SK-N-SH treated with all-trans-retinoic acid at 6 μM for 48 hours (cell line): ENCODE data around the gene TRIM44.
A peak's percentile ranks its signal among the peaks of the same experiment; 100 is the strongest.

Source experiments
- ATAC-seq: fragments of 200-7000 bp; cut with Tn5 transposase; 3 replicates; pipeline ENCODE4 v1.9.1; 2020; ENCODE audit warnings: mild to moderate bottlenecking, moderate library complexity
- CREB5 ChIP-seq: fragments of 250-450 bp; sonication (Bioruptor Pico); IDR thresholded peaks from 2 replicates; pipeline ENCODE4 v1.5.1; 2020; ENCODE audit warnings: low read depth, mild to moderate bottlenecking, moderate library complexity
- CSDC2 ChIP-seq: fragments of 250-450 bp; sonication (Bioruptor Pico); IDR thresholded peaks from 2 replicates; pipeline ENCODE4 v1.5.0; 2020; ENCODE audit warnings: mild to moderate bottlenecking, moderate library complexity
- ESRRG ChIP-seq: fragments of 250-450 bp; sonication (Bioruptor Pico); IDR thresholded peaks from 2 replicates; pipeline ENCODE4 v1.6.1; 2021; ENCODE audit warnings: mild to moderate bottlenecking
- GLIS3 ChIP-seq: fragments of 250-450 bp; sonication (Bioruptor Pico); IDR thresholded peaks from 2 replicates; pipeline ENCODE4 v1.5.0; 2020; ENCODE audit warnings: mild to moderate bottlenecking, moderate library complexity
- ISL1 ChIP-seq: fragments of 250-450 bp; sonication (Bioruptor Pico); IDR thresholded peaks from 2 replicates; pipeline ENCODE4 v2.1.2; 2022; ENCODE audit warnings: mild to moderate bottlenecking, moderate library complexity
- POU6F1 ChIP-seq: fragments of 250-450 bp; sonication (Bioruptor Pico); IDR thresholded peaks from 2 replicates; pipeline ENCODE4 v1.8.0; 2021; ENCODE audit warnings: low read depth, mild to moderate bottlenecking, moderate library complexity, borderline replicate concordance
- PPARA ChIP-seq: fragments of 250-450 bp; sonication (Bioruptor Pico); IDR thresholded peaks from 2 replicates; pipeline ENCODE4 v1.5.0; 2020; ENCODE audit warnings: mild to moderate bottlenecking, borderline replicate concordance
- RARB ChIP-seq: fragments of 250-450 bp; sonication (Bioruptor Pico); IDR thresholded peaks from 2 replicates; pipeline ENCODE4 v1.8.0; 2021; ENCODE audit warnings: mild to moderate bottlenecking, moderate library complexity
- SNAI2 ChIP-seq: fragments of 250-450 bp; sonication (Bioruptor Pico); IDR thresholded peaks from 2 replicates; pipeline ENCODE4 v1.5.0; 2020; ENCODE audit warnings: mild to moderate bottlenecking, moderate library complexity
- TCF4 ChIP-seq: fragments of 250-450 bp; sonication (Bioruptor Pico); IDR thresholded peaks from 2 replicates; pipeline ENCODE4 v1.8.0; 2021; ENCODE audit warnings: mild to moderate bottlenecking, moderate library complexity, borderline replicate concordance
- TOX ChIP-seq: fragments of 250-450 bp; sonication (Bioruptor Pico); IDR thresholded peaks from 2 replicates; pipeline ENCODE4 v1.8.0; 2021; ENCODE audit warnings: mild to moderate bottlenecking, moderate library complexity, borderline replicate concordance
- ZC3H10 ChIP-seq: fragments of 250-450 bp; sonication (Bioruptor Pico); IDR thresholded peaks from 2 replicates; pipeline ENCODE4 v1.5.1; 2021; ENCODE audit warnings: mild to moderate bottlenecking, moderate library complexity
- ZFP30 ChIP-seq: fragments of 450-650 bp; formaldehyde crosslinking; IDR thresholded peaks from 2 replicates; pipeline ENCODE4 v1.5.0; 2022; ENCODE audit warnings: mild to moderate bottlenecking, moderate library complexity
- ZNF565 ChIP-seq: fragments of 450-650 bp; formaldehyde crosslinking; conservative IDR thresholded peaks from 2 replicates; pipeline ENCODE4 v1.5.0; 2020; ENCODE audit warnings: low read depth, mild to moderate bottlenecking, moderate library complexity
- ZNF70 ChIP-seq: fragments of 450-650 bp; formaldehyde crosslinking; IDR thresholded peaks from 2 replicates; pipeline ENCODE4 v1.5.0; 2020; ENCODE audit warnings: mild to moderate bottlenecking, moderate library complexity
- ZNF8 ChIP-seq: fragments of 450-650 bp; formaldehyde crosslinking; IDR thresholded peaks from 2 replicates; pipeline ENCODE4 v1.5.0; 2020; ENCODE audit warnings: mild to moderate bottlenecking, moderate library complexity
- TF ChIP-seq, protein P1 (sequence below): fragments of 250-450 bp; sonication (Bioruptor Pico); IDR thresholded peaks from 2 replicates; pipeline ENCODE4 v1.5.0; 2020; ENCODE audit warnings: mild to moderate bottlenecking, moderate library complexity

TRIM44 gene

DNA sequence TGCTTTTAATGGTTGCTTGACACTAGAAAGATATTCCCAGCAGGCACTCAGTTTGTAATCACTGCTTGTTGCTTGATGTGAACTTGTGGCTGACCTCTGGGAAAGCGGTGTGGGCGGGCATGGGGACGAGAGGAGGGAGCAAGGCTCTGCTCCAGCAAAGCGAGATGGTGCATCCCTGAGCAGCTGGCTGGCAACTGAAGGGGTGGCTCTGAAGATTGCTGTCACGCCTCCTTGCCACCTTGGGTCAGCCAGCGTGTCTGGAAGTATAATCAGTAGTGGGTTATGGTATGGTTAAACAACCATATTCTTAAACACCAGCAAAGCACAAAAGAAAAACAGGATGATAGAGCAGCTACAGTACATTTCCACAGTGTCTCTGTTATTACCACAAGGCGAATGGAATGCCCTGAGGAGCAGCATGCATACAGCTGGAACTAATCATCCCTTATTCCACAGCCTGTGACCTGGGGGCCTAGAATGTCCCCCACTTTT lies 124.5 kb downstream of the TRIM44 start:
- TF ChIP-seq CSDC2 (CRISPR knock-in tag) (no peak), TOX (CRISPR knock-in tag) (no peak), ZFP30 (no peak), PPARA (CRISPR knock-in tag) (no peak), ESRRG (CRISPR knock-in tag) (no peak), POU6F1 (CRISPR knock-in tag) (no peak)
- ATAC-seq: peak; percentile 82

- ATAC-seq: peak; percentile 19
- TF ChIP-seq POU6F1 (CRISPR knock-in tag): no peak
- no peak for TF ChIP-seq SNAI2
These were observed 125.1 kb downstream of the TRIM44 start for GRCh38 chr11:35787626-35788025.

DNA sequence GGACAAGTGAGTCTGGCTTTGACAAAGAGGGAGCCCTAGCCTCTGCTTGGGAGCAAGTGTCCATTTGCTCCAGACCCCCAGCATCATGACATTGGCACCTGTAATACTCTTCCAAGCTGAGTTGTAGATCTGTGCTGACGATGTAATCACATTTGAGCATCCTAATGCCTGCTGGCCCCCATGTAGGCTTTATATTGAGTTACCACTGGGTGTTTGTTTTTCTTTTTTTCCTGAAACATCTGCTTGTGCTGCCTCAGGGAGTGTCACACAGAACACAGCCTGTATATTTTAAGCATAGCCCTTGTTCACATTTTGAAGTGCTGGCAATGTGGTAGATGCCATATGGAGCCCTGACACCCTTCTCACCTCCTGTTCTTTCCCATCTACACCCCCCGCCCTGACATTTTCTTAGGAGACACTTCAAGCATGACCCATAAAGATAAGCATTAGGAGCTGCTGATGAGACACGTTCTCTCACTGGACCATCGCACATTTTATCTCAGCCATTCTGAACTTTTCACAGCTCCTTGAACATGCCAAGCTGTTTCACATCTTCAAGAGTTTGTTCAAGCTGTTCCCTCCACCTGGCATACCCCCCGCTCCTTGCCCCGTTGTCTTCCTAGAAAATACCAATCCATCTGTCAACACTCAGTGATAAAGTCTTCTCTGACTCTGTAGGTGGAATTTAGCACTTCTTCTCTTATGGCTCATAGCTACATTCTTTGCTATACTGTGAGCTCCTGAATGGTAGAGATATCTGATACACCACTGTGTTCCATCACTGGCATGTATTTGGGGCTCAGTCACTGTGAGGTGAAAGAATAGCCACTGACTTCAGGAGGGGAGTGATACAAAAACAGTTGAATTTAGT lies 128.7 kb downstream of the TRIM44 start:
- TF ChIP-seq ZFP30 (no peak), ISL1 (no peak), ESRRG (CRISPR knock-in tag) (no peak), PPARA (CRISPR knock-in tag) (no peak), ZC3H10 (CRISPR knock-in tag) (no peak), CREB5 (CRISPR knock-in tag) (no peak), TCF4 (CRISPR knock-in tag) (no peak), GLIS3 (CRISPR knock-in tag) (no peak), ZNF8 (no peak), ZNF565 (CRISPR knock-in tag) (no peak), TOX (CRISPR knock-in tag) (no peak), POU6F1 (CRISPR knock-in tag) (no peak), ZNF70 (CRISPR knock-in tag) (no peak), RARB (CRISPR knock-in tag) (no peak)
- TF ChIP-seq, protein P1, sequence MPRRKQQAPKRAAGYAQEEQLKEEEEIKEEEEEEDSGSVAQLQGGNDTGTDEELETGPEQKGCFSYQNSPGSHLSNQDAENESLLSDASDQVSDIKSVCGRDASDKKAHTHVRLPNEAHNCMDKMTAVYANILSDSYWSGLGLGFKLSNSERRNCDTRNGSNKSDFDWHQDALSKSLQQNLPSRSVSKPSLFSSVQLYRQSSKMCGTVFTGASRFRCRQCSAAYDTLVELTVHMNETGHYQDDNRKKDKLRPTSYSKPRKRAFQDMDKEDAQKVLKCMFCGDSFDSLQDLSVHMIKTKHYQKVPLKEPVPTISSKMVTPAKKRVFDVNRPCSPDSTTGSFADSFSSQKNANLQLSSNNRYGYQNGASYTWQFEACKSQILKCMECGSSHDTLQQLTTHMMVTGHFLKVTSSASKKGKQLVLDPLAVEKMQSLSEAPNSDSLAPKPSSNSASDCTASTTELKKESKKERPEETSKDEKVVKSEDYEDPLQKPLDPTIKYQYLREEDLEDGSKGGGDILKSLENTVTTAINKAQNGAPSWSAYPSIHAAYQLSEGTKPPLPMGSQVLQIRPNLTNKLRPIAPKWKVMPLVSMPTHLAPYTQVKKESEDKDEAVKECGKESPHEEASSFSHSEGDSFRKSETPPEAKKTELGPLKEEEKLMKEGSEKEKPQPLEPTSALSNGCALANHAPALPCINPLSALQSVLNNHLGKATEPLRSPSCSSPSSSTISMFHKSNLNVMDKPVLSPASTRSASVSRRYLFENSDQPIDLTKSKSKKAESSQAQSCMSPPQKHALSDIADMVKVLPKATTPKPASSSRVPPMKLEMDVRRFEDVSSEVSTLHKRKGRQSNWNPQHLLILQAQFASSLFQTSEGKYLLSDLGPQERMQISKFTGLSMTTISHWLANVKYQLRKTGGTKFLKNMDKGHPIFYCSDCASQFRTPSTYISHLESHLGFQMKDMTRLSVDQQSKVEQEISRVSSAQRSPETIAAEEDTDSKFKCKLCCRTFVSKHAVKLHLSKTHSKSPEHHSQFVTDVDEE (CRISPR knock-in tag): no peak
- ATAC-seq: no peak
